ENCODE measurements around the gene EPS8L1.

- no peak for TF ChIP-seq CTCF (IDR thresholded peaks at IDR 0.05; ENCODE audit: low read depth, low read length, poor library complexity, severe bottlenecking)
- TF ChIP-seq EZH2phosphoT487 (IDR thresholded peaks at IDR 0.05; ENCODE audit: borderline replicate concordance, low read length) = no peak
Observed at GRCh38 chr19:55119053-55119452, 43.4 kb downstream of the EPS8L1 start.
